Progenitor cell of endocrine pancreas (in vitro differentiated cells): ENCODE data around the gene CHD5. TPM values are rescaled to one million over a fixed set of nuclear protein-coding genes. Genes with fewer than 3 reads are reported as not detected.
A peak's percentile ranks its signal among the peaks of the same experiment; 100 is the strongest.

ENCODE experiments used
- DNase-seq: peaks from one replicate; pipeline ENCODE4 v3.0.0; 2021; ENCODE audit warnings: low spot score; ENCODE audit not compliant: unreplicated experiment
- H3K27ac Mint-ChIP-seq: 2 replicates; pipeline ENCODE4 v1.8.0; 2021; ENCODE audit warnings: mild to moderate bottlenecking, moderate library complexity, mixed read lengths
- H3K27me3 Mint-ChIP-seq: 2 replicates; pipeline ENCODE4 v1.8.0; 2021; ENCODE audit warnings: mixed read lengths
- H3K36me3 Mint-ChIP-seq: 2 replicates; pipeline ENCODE4 v1.8.0; 2022; ENCODE audit warnings: mixed read lengths; ENCODE audit not compliant: insufficient read depth
- H3K4me1 Mint-ChIP-seq: 2 replicates; pipeline ENCODE4 v1.8.0; 2021; ENCODE audit warnings: low read depth, mixed read lengths
- H3K4me3 Mint-ChIP-seq: 2 replicates; pipeline ENCODE4 v1.8.0; 2021; ENCODE audit warnings: low read depth, mild to moderate bottlenecking, moderate library complexity, mixed read lengths
- H3K9me3 Mint-ChIP-seq: 2 replicates; pipeline ENCODE4 v1.8.0; 2021; ENCODE audit warnings: low read depth, mixed read lengths
- CTCF ChIP-seq: fragments of 200-600 bp; sonication (generic); IDR thresholded peaks from one replicate; pipeline ENCODE4 v1.5.0; 2021; ENCODE audit warnings: antibody characterized with exemption, mild to moderate bottlenecking; ENCODE audit not compliant: unreplicated experiment
- total RNA-seq: library from RNA; stranded (reverse); gene quantifications from 2 replicates; pipeline ENCODE4 v1.2.1, GENCODE V29; 2021

Gene CHD5
- total RNA-seq, 1 donor from 2014 or later, result 0.77 TPM

- no peak for DNase-seq
- no peak for TF ChIP-seq CTCF
- H3K9me3 Mint-ChIP-seq, result no peaks in the 10 kb centered on the region
- H3K4me1 Mint-ChIP-seq, result peaks cover 4% of the 10 kb centered on the region
- no peak overlapping the region for H3K4me3 Mint-ChIP-seq
- peaks cover 25% of the 10 kb centered on the region for H3K36me3 Mint-ChIP-seq
- H3K27me3 Mint-ChIP-seq, result no peaks in the 10 kb centered on the region
- H3K27ac Mint-ChIP-seq, result no peak overlapping the region
Measured at GRCh38 chr1:6191968-6192367, 11.8 kb upstream of the CHD5 start.

- no peaks in the 10 kb centered on the region for H3K9me3 Mint-ChIP-seq
- peaks cover 3% of the 10 kb centered on the region for H3K27me3 Mint-ChIP-seq
- no peaks in the 10 kb centered on the region for H3K4me1 Mint-ChIP-seq
- no peak overlapping the region for H3K27ac Mint-ChIP-seq
- no peak overlapping the region for H3K4me3 Mint-ChIP-seq
- TF ChIP-seq CTCF, result no peak
- no peak for DNase-seq
- peaks cover 26% of the 10 kb centered on the region for H3K36me3 Mint-ChIP-seq
Measured at GRCh38 chr1:6188466-6188865, 8.3 kb upstream of the CHD5 start.

DNA sequence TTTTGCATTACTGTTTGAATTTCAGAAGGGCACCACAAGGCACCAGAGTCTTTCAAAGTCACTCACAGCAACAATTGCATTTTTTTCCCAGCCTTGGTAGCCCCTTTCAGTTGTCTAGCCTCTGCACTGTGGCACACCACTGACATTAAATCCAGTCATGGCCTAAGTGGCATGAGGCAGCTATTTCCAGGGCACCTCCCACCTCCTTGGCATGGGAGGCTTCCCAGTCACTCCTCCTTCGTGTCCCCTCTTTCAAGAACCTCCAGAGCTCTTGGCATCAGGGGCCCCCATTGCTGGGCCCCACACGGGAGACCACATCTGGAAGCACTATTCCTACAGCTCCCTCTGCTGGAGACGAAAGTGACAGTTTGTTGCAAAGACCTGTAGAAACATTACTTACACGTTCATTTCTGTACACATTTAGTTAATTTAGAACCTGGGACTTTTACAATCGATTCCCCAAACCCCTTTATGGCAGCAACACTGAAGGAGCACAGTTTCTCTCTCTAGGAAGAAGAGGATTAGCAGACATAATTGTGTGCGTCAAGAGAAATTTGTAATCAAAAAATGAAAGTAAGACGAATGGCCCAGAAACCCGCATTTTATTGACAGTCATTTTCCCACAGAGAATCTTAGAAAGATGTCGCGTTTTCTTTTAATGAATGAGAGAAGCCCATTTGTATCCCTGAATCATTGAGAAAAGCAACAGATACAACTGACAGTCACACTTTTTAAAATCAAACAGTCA lies 5.7 kb upstream of the CHD5 start:
- Mint-ChIP-seq H3K27me3 (peaks cover 27% of the 10 kb centered on the region), H3K36me3 (peaks cover 23% of the 10 kb centered on the region), H3K4me1 (no peaks in the 10 kb centered on the region), H3K9me3 (no peaks in the 10 kb centered on the region), H3K4me3 (no peak overlapping the region), H3K27ac (no peak overlapping the region)
- no peak for DNase-seq
- peak; percentile 60 for TF ChIP-seq CTCF

- no peak for TF ChIP-seq CTCF
- no peak for DNase-seq
- H3K9me3 Mint-ChIP-seq, result no peaks in the 10 kb centered on the region
- no peaks in the 10 kb centered on the region for H3K4me1 Mint-ChIP-seq
- no peak overlapping the region for H3K4me3 Mint-ChIP-seq
- peaks cover 22% of the 10 kb centered on the region for H3K36me3 Mint-ChIP-seq
- H3K27me3 Mint-ChIP-seq, result peaks cover 30% of the 10 kb centered on the region
- no peak overlapping the region for H3K27ac Mint-ChIP-seq
Measured at GRCh38 chr1:6185151-6185550, 5.0 kb upstream of the CHD5 start.

- no peaks in the 10 kb centered on the region for H3K9me3 Mint-ChIP-seq
- TF ChIP-seq CTCF, result no peak
- H3K4me3 Mint-ChIP-seq, result no peak overlapping the region
- peaks cover 30% of the 10 kb centered on the region for H3K27me3 Mint-ChIP-seq
- no peaks in the 10 kb centered on the region for H3K4me1 Mint-ChIP-seq
- no peak overlapping the region for H3K27ac Mint-ChIP-seq
- peaks cover 19% of the 10 kb centered on the region for H3K36me3 Mint-ChIP-seq
- DNase-seq, result no peak
Measured at GRCh38 chr1:6184083-6184783, 4.1 kb upstream of the CHD5 start.
